WI38 (cell line): Measurements from ENCODE around the gene COA6.
A peak's percentile ranks its signal among the peaks of the same experiment; 100 is the strongest.

Source experiments
- H3K4me3 ChIP-seq: 2 replicates; pipeline ENCODE4 v1.5.1; 2011; ENCODE audit warnings: low read depth, mild to moderate bottlenecking, control low read depth, low read length
- TF ChIP-seq, protein P1 (sequence below): IDR thresholded peaks from 2 replicates; pipeline ENCODE4 v1.5.1; 2012; ENCODE audit warnings: low read depth, mild to moderate bottlenecking, control low read depth, low read length

The COA6 gene, protein sequence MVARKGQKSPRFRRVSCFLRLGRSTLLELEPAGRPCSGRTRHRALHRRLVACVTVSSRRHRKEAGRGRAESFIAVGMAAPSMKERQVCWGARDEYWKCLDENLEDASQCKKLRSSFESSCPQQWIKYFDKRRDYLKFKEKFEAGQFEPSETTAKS

DNA sequence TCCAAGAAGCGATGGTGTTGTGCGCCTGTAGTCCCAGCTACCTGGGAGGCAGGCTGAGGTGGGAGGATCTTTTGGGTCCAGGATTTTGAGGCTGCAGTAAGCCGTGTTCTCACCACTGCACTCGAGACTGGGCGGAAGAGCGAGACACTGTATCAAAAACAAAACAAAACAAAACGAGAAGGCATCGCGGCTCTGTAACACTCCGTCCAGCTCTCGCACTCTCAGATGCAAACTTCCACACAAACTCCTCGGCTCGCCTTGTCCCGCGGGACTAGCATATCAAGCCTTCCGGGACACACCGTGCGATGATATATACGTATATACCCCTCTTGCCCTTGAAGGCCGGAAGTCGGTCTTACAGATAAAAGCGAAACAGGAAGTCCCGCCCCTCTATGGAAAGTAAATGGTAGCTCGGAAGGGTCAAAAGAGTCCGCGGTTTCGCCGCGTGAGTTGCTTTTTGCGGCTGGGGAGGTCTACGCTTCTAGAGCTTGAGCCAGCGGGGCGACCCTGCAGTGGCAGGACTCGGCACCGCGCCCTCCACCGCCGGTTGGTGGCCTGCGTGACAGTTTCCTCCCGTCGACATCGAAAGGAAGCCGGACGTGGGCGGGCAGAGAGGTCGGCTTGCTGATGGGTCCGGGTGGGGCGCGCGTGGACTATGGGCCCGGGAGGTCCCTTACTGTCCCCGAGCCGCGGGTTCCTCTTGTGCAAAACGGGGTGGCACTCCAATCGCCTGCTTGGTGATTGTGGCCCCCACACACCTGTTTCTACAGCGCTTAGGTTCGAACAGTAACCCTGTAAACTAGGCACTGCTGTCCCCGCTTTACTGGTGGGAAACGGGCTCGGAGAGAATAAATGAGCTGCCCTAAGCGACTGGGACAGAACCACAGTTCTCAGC is at the start of gene COA6:
TSS of gene COA6 (plus strand) at position 393 of the 895 bp plus-strand sequence. CDS start at position 404, 11 bp downstream.
- TF ChIP-seq, protein P1, sequence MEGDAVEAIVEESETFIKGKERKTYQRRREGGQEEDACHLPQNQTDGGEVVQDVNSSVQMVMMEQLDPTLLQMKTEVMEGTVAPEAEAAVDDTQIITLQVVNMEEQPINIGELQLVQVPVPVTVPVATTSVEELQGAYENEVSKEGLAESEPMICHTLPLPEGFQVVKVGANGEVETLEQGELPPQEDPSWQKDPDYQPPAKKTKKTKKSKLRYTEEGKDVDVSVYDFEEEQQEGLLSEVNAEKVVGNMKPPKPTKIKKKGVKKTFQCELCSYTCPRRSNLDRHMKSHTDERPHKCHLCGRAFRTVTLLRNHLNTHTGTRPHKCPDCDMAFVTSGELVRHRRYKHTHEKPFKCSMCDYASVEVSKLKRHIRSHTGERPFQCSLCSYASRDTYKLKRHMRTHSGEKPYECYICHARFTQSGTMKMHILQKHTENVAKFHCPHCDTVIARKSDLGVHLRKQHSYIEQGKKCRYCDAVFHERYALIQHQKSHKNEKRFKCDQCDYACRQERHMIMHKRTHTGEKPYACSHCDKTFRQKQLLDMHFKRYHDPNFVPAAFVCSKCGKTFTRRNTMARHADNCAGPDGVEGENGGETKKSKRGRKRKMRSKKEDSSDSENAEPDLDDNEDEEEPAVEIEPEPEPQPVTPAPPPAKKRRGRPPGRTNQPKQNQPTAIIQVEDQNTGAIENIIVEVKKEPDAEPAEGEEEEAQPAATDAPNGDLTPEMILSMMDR: no peak
- peak within 1 kb of the TSS; percentile 95 for H3K4me3 ChIP-seq

DNA sequence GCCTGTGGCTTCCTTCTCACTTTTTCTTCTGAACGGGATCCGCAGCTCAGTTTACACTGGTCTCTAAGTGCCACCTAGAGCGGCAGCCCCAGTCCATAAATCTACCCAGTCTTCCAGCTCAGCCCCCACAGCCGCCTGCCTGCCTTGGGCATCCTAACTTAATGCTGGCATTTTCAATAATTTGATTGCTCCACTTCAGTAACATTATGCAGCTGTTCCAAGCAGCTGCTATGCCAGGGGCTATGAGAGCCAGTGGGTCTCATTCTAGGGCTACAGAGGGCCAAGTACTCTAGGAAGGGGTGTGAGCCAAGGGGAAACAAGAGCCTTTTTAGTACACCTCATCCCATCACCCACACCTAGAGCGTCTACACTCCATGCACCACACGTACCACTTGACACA is 48.4 kb upstream of the COA6 start:
- TF ChIP-seq, protein P1: no peak
- H3K4me3 ChIP-seq: no peak overlapping the region

DNA sequence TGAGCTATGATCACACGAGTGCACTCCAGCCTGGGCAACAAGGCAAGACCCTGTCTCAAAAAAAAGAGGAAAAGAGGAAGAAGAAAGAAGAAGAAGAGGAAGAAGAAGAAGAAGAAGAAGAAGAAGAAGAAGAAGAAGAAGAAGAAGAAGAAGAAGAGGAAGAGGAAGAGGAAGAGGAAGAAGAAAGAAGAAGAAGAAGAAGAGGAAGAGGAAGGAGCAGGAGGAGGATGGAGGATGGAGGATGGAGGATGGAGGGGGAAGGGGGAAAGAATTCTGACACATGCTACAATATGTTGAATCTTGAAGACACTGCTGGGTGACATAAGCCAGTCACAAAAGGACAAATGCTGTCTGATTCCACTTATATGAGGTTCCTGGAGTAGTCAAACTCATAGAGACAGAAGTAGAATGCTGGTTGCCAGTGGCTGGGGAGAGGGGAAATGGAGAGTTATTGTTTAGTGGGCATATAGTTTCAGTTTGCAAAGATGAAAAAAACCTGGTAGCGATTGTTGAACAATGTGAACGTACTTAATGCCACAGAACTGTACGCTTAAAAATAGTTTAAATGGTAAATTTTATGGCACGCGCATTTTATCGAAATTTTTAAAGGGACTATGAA is 47.3 kb upstream of the COA6 start:
- no peak overlapping the region; the same call in 1 of the 2 replicates for H3K4me3 ChIP-seq

DNA sequence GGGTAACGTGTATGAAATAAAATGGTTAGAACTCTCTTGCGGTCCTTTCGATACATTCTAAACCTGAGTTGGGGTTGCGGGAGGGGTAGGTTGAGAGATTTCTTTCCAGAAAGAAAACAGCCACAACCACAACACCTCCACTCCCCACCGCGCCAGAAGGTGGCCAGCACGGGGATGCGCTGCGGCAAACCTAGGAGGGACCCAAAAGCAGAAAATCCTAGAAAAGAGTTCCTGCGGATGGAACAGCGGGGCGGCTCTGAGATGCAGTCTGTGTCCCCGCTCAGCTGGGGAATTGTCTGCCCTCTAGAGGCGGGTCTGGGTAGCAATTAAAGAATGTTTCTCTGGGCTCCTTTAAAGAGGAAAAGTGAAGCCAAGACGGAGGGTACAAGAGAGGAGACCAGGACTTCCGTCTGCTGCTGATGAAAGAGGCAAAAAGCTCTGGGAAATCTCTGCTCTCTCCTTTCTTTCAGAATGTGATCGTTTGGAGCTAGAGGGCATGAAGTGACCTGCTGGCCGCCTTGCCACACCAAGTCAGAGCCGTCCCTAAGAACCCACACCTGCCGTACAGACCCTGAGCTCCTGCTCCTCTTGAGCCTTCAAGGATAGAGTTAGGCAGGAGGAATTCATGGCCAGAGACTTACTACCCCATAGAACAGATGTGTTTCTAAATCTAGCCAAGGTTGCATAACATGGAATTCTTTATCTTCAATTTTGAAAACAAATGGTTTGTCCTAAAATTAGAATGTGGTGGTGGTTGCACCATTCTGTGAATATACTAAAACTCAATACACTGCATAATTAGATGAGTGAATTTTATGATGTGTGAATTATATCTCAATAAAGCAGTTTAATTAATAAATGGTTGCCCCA is 46.5 kb upstream of the COA6 start:
- TF ChIP-seq, protein P1: peak; percentile 80
- peak overlapping the region; percentile 14; the same call in 1 of the 2 replicates for H3K4me3 ChIP-seq

More for the DNA sequence above, 47.3 kb upstream of the COA6 start:
- TF ChIP-seq, protein P1: no peak

DNA sequence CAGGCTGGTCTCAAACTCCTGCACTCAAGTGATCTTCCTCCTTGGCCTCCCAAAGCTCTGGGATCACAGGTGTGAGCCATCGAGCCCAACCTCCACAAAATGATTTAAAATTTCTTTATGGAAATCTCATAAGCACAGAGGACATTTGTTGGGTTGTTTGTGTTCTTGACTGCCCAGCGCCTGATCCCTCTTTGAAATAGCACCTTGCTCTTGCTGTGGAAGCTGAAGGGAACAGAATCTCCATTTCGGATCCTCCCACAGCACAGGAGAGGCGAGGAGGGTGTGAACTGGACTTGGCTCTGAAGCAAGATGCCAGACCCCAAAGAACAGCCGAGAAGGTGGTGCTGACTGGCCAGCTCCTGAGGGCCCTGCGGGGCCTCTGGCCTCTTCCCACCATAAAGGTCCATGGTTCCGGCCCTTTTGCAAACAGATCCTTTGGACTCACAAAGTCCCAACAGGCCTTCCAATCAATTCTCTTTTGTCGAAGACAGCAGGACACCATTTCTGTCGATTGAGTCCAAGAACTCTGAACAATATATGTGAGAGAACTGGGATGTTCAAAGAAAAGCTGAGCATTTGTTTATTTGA is 45.6 kb upstream of the COA6 start:
- TF ChIP-seq, protein P1: no peak
- no peak overlapping the region for H3K4me3 ChIP-seq

DNA sequence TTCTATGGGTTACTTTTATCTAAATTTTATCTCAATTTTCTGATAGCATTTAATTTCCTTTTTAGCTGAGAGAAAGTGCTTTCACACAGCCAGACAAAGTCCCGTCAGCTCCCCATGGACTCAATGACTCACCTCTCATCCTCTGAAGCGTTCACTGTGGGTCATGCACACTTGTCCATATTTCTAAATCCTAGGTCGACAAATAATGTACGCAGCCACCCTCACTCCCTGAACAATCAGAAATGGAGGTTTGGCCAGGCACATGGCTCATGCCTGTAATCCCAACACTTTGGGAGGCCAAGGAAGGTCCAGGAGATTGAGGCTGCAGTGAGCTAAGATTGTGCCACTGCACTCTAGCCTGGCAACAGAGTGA is 42.4 kb upstream of the COA6 start:
- H3K4me3 ChIP-seq: no peak overlapping the region
- TF ChIP-seq, protein P1: no peak
